Measurements from ENCODE around the gene FBXO44.

DNA sequence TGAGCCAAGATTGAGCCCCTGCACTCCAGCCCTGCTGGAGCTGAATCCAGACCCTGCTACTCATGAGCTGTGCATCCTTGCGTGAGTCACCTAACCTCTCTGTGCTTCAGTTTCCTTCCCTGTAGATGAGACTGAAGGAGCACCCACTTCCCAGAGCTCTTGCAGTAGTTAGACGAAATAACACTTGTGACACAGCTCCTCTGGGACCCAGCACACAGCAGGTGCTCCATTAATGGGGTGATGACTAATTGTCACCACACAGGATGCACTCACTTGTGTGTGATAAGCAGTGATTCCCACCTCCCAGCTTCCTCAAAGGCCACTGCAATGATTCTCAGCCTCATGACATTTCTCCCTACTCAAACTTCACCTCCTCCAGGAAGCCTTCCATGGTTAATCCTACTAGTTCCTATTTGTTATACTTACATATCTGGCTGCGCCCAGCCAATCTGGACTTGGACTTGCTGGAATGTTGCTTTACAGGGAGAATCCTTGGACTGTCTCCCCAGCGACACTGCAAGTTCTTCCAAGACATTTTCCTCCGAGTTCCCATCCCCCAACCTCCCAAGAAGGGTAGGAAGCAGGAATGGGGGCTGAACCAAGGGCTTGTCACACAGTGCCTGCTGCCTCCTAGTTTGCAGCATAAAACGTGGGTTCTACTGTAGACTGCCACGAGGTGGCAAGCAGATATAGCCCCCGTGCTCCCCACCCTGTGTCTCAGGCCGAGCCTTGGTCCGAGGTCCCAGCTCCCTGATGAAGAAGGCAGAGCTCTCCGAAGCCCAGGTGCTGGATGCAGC lies 54.1 kb downstream of the FBXO44 start:
- TF ChIP-seq CTCF (IDR thresholded peaks at IDR 0.05; ENCODE audit: low read length), result no peak
- no peak for TF ChIP-seq EZH2 (IDR thresholded peaks at IDR 0.05; ENCODE audit: borderline replicate concordance, low read length)
